ENCODE data around the gene WNT11. TPM values are rescaled to one million over a fixed set of nuclear protein-coding genes. Genes with fewer than 3 reads are reported as not detected.

The WNT11 gene
- polyA plus RNA-seq, 10 donors = 8.4 to 25.2 (median 12.6) TPM

- DNase-seq = no peak
Measured at GRCh38 chr11:76239483-76240160, 33.3 kb upstream of the WNT11 start.

- no peak for DNase-seq
Measured at GRCh38 chr11:76238551-76238950, 32.2 kb upstream of the WNT11 start.

- no peak for DNase-seq
Measured at GRCh38 chr11:76237914-76238313, 31.6 kb upstream of the WNT11 start.

GRCh38 chr11:76237000-76237649 lies 30.8 kb upstream of the WNT11 start:
- peak in 1 of 3 donors; percentile 56 for DNase-seq

- DNase-seq = peak; percentile 57 to 95 (median 75)
Measured at GRCh38 chr11:76236092-76236999, 30.0 kb upstream of the WNT11 start.

- DNase-seq = peak; percentile 93 to 98 (median 97)
Measured at GRCh38 chr11:76235233-76236091, 29.2 kb upstream of the WNT11 start.

- DNase-seq = peak; percentile 39 to 82 (median 63)
Measured at GRCh38 chr11:76234416-76235232, 28.3 kb upstream of the WNT11 start.

- DNase-seq = no peak
Measured at GRCh38 chr11:76234021-76234415, 27.7 kb upstream of the WNT11 start.

GRCh38 chr11:76233196-76233921 lies 27.1 kb upstream of the WNT11 start:
- DNase-seq = no peak

- no peak for DNase-seq
Measured at GRCh38 chr11:76232026-76232665, 25.8 kb upstream of the WNT11 start.

- DNase-seq = no peak
Measured at GRCh38 chr11:76231121-76231738, 24.9 kb upstream of the WNT11 start.

- DNase-seq = peak in 1 of 3 donors; percentile 41
Measured at GRCh38 chr11:76230392-76230791, 24.1 kb upstream of the WNT11 start.

GRCh38 chr11:76229690-76230240 lies 23.5 kb upstream of the WNT11 start:
- DNase-seq = no peak

- DNase-seq = peak; percentile 70 to 89 (median 79)
Measured at GRCh38 chr11:76228875-76229149, 22.5 kb upstream of the WNT11 start.

GRCh38 chr11:76228071-76228874 lies 22.0 kb upstream of the WNT11 start:
- DNase-seq = peak in 2 of 3 donors; percentile 47 to 61

GRCh38 chr11:76226626-76227025 lies 20.3 kb upstream of the WNT11 start:
- no peak for DNase-seq

- DNase-seq = peak in 1 of 3 donors; percentile 39
Measured at GRCh38 chr11:76225122-76225611, 18.9 kb upstream of the WNT11 start.

Measured in muscle of back (tissue), 11 donors.